DOHH2 (cell line): ENCODE results near the gene NHP2.

Experiments
- CTCF ChIP-seq: fragments of 200-600 bp; sonication (generic); IDR thresholded peaks from one replicate; pipeline ENCODE4 v1.5.1; 2014; ENCODE audit warnings: antibody characterized with exemption, mild to moderate bottlenecking, low read depth, low read length; ENCODE audit not compliant: poor library complexity, severe bottlenecking
- EZH2phosphoT487 ChIP-seq: fragments of 200-600 bp; sonication (generic); IDR thresholded peaks from 2 replicates; pipeline ENCODE4 v1.6.1; 2017; ENCODE audit warnings: borderline replicate concordance, mild to moderate bottlenecking, antibody characterized with exemption, low read length, moderate library complexity, mixed read lengths

DNA sequence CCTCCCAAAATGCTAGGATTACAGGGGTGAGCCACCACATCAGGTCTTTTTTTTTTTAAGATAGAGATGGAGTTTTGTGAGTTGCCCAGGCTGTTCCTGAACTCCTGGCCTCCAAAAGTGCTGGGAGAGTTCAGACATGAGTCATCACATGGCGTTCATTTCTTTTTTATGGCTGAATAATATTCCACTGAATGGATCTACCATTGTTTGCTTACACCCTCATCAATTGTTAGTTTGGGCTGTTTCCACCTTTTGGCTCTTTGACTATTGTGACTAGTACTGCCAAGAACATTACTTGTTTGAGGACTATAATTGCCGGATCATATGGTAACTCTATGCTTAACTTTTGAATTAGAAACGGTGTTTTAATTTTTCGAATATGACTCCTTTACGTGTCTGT is 41.1 kb downstream of the NHP2 start:
- no peak for TF ChIP-seq CTCF
- TF ChIP-seq EZH2phosphoT487: no peak
